T-helper 1 cell treated with Interleukin-12 subunit alpha and Interleukin-12 subunit beta and Interleukin-4 antibody, amounts not matched to agents 30 μg/mL and 1 μg/mL, for 36 hours (primary cell): ENCODE measurements around the gene G6PC3.
A peak's percentile ranks its signal among the peaks of the same experiment; 100 is the strongest.
"Not testable (repeated sequence)": the region's sequence is repeated elsewhere in the genome, so short reads cannot be mapped to it uniquely, and the experiment has no call there.

Experiments
- H3K27ac Mint-ChIP-seq: one replicate; pipeline ENCODE4 v1.8.0; 2021; ENCODE audit warnings: mild to moderate bottlenecking, mixed read lengths
- H3K27me3 Mint-ChIP-seq: one replicate; pipeline ENCODE4 v1.8.0; 2021; ENCODE audit warnings: low read depth, mixed read lengths
- H3K36me3 Mint-ChIP-seq: one replicate; pipeline ENCODE4 v1.8.0; 2021; ENCODE audit warnings: low read depth, mixed read lengths
- H3K4me1 Mint-ChIP-seq: one replicate; pipeline ENCODE4 v1.8.0; 2021; ENCODE audit warnings: low read depth, mixed read lengths
- H3K4me3 Mint-ChIP-seq: one replicate; pipeline ENCODE4 v1.8.0; 2021; ENCODE audit warnings: mild to moderate bottlenecking, moderate library complexity, mixed read lengths
- H3K9me3 Mint-ChIP-seq: one replicate; pipeline ENCODE4 v1.8.0; 2021; ENCODE audit warnings: mixed read lengths

The G6PC3 gene

DNA sequence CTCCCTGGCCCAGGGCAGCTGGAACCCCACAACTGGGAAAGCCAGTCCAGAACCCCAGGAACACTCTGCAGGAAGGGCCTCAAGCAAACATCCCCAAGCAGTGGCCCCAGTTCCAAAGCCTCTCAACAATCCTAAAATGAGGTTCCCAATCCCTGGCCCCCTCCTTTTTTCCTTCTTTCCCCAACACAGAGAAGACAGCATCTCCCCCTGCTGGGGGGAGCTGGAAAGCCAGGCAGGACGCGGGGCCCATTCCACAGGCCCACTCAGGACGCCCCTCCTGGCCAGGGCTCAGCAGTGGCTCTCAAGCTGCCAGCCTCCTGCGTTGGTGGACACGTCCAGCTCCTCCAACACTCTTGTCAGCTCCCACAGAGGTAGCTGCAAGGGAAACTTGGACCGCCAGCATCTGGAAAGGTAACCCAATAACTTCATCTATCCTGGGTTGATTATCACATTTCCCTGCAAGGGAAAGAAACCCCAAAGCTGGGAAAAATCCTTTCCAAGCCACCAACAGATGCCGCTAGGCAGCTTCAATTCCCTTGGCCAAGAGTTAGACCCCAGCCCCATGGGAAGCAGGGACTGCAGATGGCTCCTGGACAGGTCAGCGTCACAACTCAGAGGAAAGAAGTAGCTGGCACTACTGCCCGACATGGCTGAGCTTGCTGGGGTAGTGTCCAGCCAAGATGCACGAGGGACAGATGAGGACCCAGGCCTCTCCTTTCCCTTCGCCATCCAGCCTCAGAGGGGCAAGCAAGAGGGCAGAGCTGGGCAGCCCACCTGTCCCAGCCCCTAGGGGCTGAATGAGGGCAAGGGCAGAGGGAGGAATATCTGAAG lies 45.3 kb downstream of the G6PC3 start:
- Mint-ChIP-seq H3K36me3 (no peaks in the 10 kb centered on the region), H3K27me3 (no peaks in the 10 kb centered on the region), H3K9me3 (no peaks in the 10 kb centered on the region), H3K4me3 (no peak overlapping the region), H3K4me1 (peaks cover 7% of the 10 kb centered on the region), H3K27ac (no peak overlapping the region)

GRCh38 chr17:44117351-44117750 lies 46.8 kb downstream of the G6PC3 start:
- Mint-ChIP-seq H3K4me1 (peaks cover 7% of the 10 kb centered on the region), H3K36me3 (no peaks in the 10 kb centered on the region), H3K9me3 (no peaks in the 10 kb centered on the region), H3K27me3 (peaks cover 7% of the 10 kb centered on the region), H3K27ac (no peak overlapping the region), H3K4me3 (no peak overlapping the region)

- Mint-ChIP-seq H3K4me1 (peaks cover 10% of the 10 kb centered on the region), H3K27me3 (peaks cover 11% of the 10 kb centered on the region), H3K27ac (no peak overlapping the region), H3K9me3 (no peaks in the 10 kb centered on the region), H3K36me3 (no peaks in the 10 kb centered on the region), H3K4me3 (no peak overlapping the region)
These were observed 48.0 kb downstream of the G6PC3 start for GRCh38 chr17:44118427-44119050.

GRCh38 chr17:44119062-44119461 lies 48.5 kb downstream of the G6PC3 start:
- peaks cover 15% of the 10 kb centered on the region for H3K4me1 Mint-ChIP-seq
- no peak overlapping the region for H3K4me3 Mint-ChIP-seq
- no peaks in the 10 kb centered on the region for H3K9me3 Mint-ChIP-seq
- peaks cover 11% of the 10 kb centered on the region for H3K27me3 Mint-ChIP-seq
- H3K36me3 Mint-ChIP-seq, result no peaks in the 10 kb centered on the region
- H3K27ac Mint-ChIP-seq, result no peak overlapping the region

DNA sequence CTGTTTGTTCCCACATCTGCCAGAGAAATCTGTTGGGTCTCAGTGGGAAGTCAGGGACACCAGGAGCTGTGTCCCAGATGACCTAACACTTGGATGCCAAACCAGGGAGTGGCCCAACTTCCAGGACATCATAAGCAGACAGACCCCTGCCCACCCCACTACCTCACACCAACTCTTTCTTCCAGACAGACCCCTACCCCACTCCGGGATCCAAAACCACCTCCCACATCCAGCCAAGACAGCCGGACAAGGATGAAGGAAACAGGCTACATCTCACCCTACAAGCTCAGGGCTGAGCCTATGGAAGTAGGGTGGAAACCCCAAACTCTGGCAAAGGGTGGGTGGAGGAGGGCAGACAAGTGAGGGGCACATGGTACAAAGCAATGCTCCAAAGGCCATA lies 49.3 kb downstream of the G6PC3 start:
- Mint-ChIP-seq H3K27me3 (peaks cover 11% of the 10 kb centered on the region), H3K4me1 (peaks cover 17% of the 10 kb centered on the region), H3K27ac (no peak overlapping the region)

DNA sequence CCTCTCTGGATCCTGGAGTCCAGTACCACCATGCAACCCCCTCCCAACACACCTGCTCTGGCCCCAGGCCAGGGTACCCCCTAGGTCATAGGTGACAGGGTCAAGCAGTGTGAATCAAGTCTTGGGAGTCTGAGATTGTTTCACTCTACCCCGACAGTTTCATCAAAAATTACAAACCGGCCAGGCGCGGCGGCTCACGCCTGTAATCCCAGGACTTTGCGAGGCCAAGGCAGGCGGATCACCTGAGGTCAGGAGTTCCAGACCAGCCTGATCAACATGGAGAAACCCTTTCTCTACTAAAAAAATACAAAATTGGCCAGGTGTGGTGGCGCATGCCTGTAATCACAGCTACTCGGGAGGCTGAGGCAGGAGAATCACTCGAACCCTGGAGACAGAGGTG lies 49.7 kb downstream of the G6PC3 start:
- not testable (repeated sequence) for H3K4me3 Mint-ChIP-seq, H3K27ac Mint-ChIP-seq, H3K36me3 Mint-ChIP-seq, H3K9me3 Mint-ChIP-seq
- peaks cover 11% of the 10 kb centered on the region for H3K27me3 Mint-ChIP-seq
- peaks cover 17% of the 10 kb centered on the region for H3K4me1 Mint-ChIP-seq

More for the DNA sequence above, 49.3 kb downstream of the G6PC3 start:
- Mint-ChIP-seq H3K36me3 (no peaks in the 10 kb centered on the region), H3K4me3 (no peak overlapping the region), H3K9me3 (no peaks in the 10 kb centered on the region)

DNA sequence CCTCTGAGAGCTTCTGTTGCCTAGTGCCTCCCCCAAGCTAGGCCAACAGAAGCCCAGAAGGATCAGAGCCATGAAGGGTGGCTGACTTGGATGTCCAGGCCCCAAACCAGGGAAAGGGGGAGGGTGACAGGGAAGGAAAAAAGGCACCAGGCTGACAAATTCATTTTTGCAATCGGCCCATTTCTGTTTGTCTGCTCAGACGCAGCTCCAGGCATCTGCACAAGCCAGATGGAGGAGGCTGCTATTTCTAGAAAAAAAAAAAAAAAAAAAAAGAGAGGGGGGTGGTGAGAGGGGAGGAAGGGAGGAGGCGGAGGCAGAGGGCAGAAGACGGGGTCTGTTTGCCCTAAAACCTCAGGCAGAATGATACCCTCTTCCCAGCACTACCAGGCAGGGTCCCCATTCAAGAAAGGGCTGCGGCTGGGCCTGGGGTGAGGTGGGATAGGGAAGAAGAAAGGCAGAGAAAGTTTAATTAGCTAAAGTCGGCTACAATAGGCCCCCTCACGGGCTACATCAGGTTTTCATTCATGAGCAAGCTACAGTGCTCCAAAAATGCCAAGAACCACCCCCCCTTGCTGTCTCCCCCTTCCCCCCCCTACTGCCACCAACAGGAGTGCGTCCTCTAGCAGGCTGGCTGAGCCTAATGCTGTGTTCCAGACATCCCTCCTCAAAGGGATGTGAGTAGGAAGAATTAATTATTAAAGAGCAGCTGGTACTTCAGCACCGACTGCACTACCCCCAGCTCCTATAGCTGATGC lies 50.5 kb downstream of the G6PC3 start:
- Mint-ChIP-seq H3K36me3 (no peaks in the 10 kb centered on the region), H3K4me1 (peaks cover 17% of the 10 kb centered on the region), H3K27me3 (peaks cover 11% of the 10 kb centered on the region), H3K27ac (peak overlapping the region; percentile 31), H3K4me3 (peak overlapping the region; percentile 28), H3K9me3 (no peaks in the 10 kb centered on the region)

GRCh38 chr17:44121997-44122815 lies 51.7 kb downstream of the G6PC3 start:
- peaks cover 11% of the 10 kb centered on the region for H3K27me3 Mint-ChIP-seq
- no peaks in the 10 kb centered on the region for H3K9me3 Mint-ChIP-seq
- no peaks in the 10 kb centered on the region for H3K36me3 Mint-ChIP-seq
- peak overlapping the region; percentile 66 for H3K27ac Mint-ChIP-seq
- peaks cover 17% of the 10 kb centered on the region for H3K4me1 Mint-ChIP-seq
- H3K4me3 Mint-ChIP-seq, result peak overlapping the region; percentile 83

DNA sequence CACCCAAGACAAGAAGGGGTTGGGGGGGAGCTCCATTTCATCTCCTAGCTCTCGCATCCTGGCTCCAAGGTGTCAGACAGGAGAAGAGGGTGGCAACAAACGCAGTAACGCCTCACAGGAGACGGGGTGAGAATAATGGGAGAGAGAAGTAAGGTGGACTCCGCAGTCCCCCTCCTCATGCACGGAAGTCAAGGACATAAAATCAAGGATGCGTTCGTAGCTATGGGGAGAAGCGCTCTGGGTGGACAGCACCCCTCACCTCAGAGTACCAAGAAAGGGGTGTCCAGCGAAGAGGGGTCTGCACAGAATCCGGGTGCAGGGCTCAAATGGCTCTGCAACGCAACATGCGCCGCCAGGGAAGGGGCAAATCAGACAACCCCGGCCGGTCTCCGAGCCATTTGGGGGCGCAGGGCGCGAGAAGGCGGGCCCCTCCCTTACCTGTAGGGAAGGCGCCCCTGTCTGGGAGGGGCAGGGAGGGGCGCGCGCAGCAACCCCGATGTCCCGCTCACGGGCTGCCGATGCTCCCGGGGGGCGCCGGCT lies 52.4 kb downstream of the G6PC3 start:
- Mint-ChIP-seq H3K27ac (peak overlapping the region; percentile 66), H3K27me3 (peaks cover 11% of the 10 kb centered on the region), H3K4me1 (peaks cover 17% of the 10 kb centered on the region), H3K4me3 (peak overlapping the region; percentile 83), H3K36me3 (no peaks in the 10 kb centered on the region), H3K9me3 (no peaks in the 10 kb centered on the region)

DNA sequence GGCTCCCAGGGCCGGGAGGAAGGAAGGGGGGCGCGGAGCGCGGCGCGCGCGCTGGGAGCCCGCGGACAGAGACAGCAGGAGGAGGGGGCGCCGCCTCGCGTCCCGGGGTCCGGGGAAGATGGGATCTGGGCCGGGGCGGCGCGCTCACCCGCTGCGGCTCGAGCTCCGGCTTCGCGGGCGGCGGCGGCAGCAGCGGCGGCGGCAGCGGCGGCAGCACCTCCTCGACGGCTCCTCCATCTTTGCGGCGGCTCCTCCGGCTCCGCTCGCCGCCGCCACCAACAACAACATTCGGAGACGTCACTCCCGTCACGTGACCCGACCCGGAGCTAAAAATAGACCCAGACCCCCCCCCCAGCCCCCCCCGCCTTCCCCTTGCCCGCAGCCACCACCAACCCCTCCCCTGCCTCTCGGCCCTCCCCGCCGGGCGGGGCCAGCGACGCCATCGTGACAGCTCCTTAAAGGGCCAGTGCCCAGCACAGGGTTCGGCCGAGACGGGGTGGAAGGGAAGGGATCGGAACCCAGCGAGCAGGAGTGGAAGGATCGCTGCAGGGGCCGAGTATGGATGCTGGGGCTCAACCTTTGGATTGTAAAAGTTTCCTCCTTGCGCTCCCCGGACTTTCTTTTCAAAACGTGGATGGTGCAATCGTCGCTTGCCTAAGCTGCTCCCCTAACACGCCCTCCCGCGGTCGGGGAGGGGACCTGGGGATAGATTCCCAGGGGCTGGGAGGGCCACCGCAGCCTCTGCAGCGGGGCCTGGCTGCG lies 53.0 kb downstream of the G6PC3 start, which contains the start of gene HDAC5:
Gene HDAC5 (minus strand): TSS at position 286 of the 762 bp plus-strand sequence. CDS start 6,126 bp downstream, outside the sequence.
- Mint-ChIP-seq H3K9me3 (no peaks in the 10 kb centered on the region), H3K4me1 (peaks cover 17% of the 10 kb centered on the region), H3K36me3 (no peaks in the 10 kb centered on the region), H3K4me3 (peak within 1 kb of the TSS; percentile 92), H3K27me3 (peaks cover 11% of the 10 kb centered on the region), H3K27ac (peak within 1 kb of the TSS; percentile 95)

- peak overlapping the region; percentile 95 for H3K27ac Mint-ChIP-seq
These were observed 53.5 kb downstream of the G6PC3 start for GRCh38 chr17:44124118-44124438.

More at GRCh38 chr17:44124118-44124438, 53.5 kb downstream of the G6PC3 start:
- peak overlapping the region; percentile 92 for H3K4me3 Mint-ChIP-seq
- H3K27me3 Mint-ChIP-seq, result peaks cover 11% of the 10 kb centered on the region
- H3K4me1 Mint-ChIP-seq, result peaks cover 17% of the 10 kb centered on the region
- H3K9me3 Mint-ChIP-seq, result no peaks in the 10 kb centered on the region
- no peaks in the 10 kb centered on the region for H3K36me3 Mint-ChIP-seq
